HCT116 (cell line): Measurements from ENCODE around the gene GLRA3.

Experiments used
- EZH2 ChIP-seq: fragments of 200-600 bp; sonication (generic); IDR thresholded peaks from 2 replicates; pipeline ENCODE4 v1.6.1; 2017; ENCODE audit warnings: antibody characterized with exemption, mixed run types
- ZNF274 ChIP-seq: fragments of 200-500 bp; sonication (Bioruptor generic); IDR thresholded peaks from 2 replicates; pipeline ENCODE4 v1.6.1; 2014; ENCODE audit warnings: mild to moderate bottlenecking, low read depth, low read length, inconsistent platforms
- TF ChIP-seq, protein P1 (sequence below), 3 experiments: fragments of 200-600 bp in 1 of 3; sonication (generic) in 1 of 3; IDR thresholded peaks in 2 of 3; conservative IDR thresholded peaks in 1 of 3; 2 replicates each; pipeline ENCODE4 v1.5.1; 2012 to 2017; ENCODE audit warnings: low read depth in 2 of 3, low read length in 2 of 3, antibody characterized with exemption in 1 of 3, borderline replicate concordance in 1 of 3, control low read depth in 1 of 3, mild to moderate bottlenecking in 1 of 3, mixed read lengths in 1 of 3, mixed run types in 1 of 3, moderate library complexity in 1 of 3; ENCODE audit not compliant: insufficient read depth in 1 of 3
- TF ChIP-seq, protein P2 (sequence below): IDR thresholded peaks from 2 replicates; pipeline ENCODE4 v1.6.1; 2012
- TF ChIP-seq, protein P3 (sequence below): IDR thresholded peaks from 2 replicates; pipeline ENCODE4 v1.6.1; 2012

DNA sequence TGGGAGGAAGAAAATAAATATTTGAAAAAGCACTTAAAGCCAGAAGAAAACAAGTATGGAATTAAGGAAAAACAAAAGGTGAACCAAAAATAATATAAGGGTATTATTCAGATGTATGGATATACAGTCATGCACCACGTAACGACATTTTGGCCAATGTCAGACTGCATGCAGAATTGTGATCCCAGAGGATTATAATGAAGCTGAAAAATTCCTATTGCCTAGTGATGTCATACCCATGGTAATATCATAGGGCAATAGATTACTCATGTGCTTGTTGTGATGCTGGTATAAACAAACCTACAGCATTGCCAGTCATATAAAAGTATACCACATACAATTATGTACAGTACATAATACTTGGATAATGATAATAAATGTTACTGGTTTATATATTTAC, 20.9 kb downstream of the GLRA3 start:
- TF ChIP-seq, protein P1, sequence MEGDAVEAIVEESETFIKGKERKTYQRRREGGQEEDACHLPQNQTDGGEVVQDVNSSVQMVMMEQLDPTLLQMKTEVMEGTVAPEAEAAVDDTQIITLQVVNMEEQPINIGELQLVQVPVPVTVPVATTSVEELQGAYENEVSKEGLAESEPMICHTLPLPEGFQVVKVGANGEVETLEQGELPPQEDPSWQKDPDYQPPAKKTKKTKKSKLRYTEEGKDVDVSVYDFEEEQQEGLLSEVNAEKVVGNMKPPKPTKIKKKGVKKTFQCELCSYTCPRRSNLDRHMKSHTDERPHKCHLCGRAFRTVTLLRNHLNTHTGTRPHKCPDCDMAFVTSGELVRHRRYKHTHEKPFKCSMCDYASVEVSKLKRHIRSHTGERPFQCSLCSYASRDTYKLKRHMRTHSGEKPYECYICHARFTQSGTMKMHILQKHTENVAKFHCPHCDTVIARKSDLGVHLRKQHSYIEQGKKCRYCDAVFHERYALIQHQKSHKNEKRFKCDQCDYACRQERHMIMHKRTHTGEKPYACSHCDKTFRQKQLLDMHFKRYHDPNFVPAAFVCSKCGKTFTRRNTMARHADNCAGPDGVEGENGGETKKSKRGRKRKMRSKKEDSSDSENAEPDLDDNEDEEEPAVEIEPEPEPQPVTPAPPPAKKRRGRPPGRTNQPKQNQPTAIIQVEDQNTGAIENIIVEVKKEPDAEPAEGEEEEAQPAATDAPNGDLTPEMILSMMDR (IDR thresholded peaks at IDR 0.05 in 2 of 3, conservative IDR thresholded peaks at IDR 0.05 in 1 of 3; ENCODE audit: borderline replicate concordance in 1 of 3, insufficient read depth in 1 of 3, low read depth in 2 of 3, low read length in 2 of 3) = no peak
- TF ChIP-seq EZH2 = no peak
- TF ChIP-seq, protein P2, sequence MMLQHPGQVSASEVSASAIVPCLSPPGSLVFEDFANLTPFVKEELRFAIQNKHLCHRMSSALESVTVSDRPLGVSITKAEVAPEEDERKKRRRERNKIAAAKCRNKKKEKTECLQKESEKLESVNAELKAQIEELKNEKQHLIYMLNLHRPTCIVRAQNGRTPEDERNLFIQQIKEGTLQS = no peak
- TF ChIP-seq, protein P3, sequence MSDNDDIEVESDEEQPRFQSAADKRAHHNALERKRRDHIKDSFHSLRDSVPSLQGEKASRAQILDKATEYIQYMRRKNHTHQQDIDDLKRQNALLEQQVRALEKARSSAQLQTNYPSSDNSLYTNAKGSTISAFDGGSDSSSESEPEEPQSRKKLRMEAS = no peak
- TF ChIP-seq ZNF274 = no peak
